Neutrophil (primary cell): ENCODE measurements around the gene RPSA.
"Not testable (repeated sequence)": the region's sequence is repeated elsewhere in the genome, so short reads cannot be mapped to it uniquely, and the experiment has no call there.

Experiments
- H3K27ac ChIP-seq: fragments of 200-600 bp; sonication (generic); 2 replicates; pipeline ENCODE4 v1.5.1; 2016; ENCODE audit warnings: mild to moderate bottlenecking, moderate library complexity
- H3K27me3 ChIP-seq: fragments of 200-600 bp; sonication (generic); 2 replicates; pipeline ENCODE4 v1.6.0; 2016; ENCODE audit warnings: mild to moderate bottlenecking
- H3K36me3 ChIP-seq: fragments of 200-600 bp; sonication (generic); 2 replicates; pipeline ENCODE4 v1.5.1; 2017
- H3K4me1 ChIP-seq, 2 experiments: fragments of 200-600 bp in 1 of 2; sonication (generic) in 1 of 2; 1 replicate in 1 of 2; 2 replicates in 1 of 2; pipeline versions ENCODE4 v1.5.1 to v1.6.1; 2013 to 2016; ENCODE audit warnings: low read depth in 1 of 2, low read length in 1 of 2, mild to moderate bottlenecking in 1 of 2, moderate library complexity in 1 of 2; ENCODE audit not compliant: control insufficient read depth in 1 of 2, insufficient read depth in 1 of 2
- H3K4me3 ChIP-seq, 2 experiments: fragments of 200-600 bp in 1 of 2; sonication (generic) in 1 of 2; 1 replicate in 1 of 2; 2 replicates in 1 of 2; pipeline ENCODE4 v1.5.1; 2013 to 2016; ENCODE audit warnings: low read depth in 1 of 2, low read length in 1 of 2, mild to moderate bottlenecking in 1 of 2, moderate library complexity in 1 of 2
- H3K9me3 ChIP-seq: fragments of 200-600 bp; sonication (generic); 2 replicates; pipeline ENCODE4 v1.5.1; 2016
- CTCF ChIP-seq: fragments of 200-600 bp; sonication (generic); IDR thresholded peaks from 2 replicates; pipeline ENCODE4 v1.5.1; 2016; ENCODE audit warnings: antibody characterized with exemption

RPSA gene

GRCh38 chr3:39454591-39455217 lies 48.2 kb downstream of the RPSA start:
- H3K4me1 ChIP-seq, result no peaks in the 10 kb centered on the region
- no peaks in the 10 kb centered on the region for H3K9me3 ChIP-seq
- H3K36me3 ChIP-seq, result no peaks in the 10 kb centered on the region
- H3K27ac ChIP-seq, result no peak overlapping the region
- TF ChIP-seq CTCF, result no peak
- no peaks in the 10 kb centered on the region for H3K27me3 ChIP-seq
- H3K4me3 ChIP-seq, result no peak overlapping the region

GRCh38 chr3:39456159-39456558 lies 49.6 kb downstream of the RPSA start:
- H3K36me3 ChIP-seq, result no peaks in the 10 kb centered on the region
- no peak overlapping the region for H3K4me3 ChIP-seq
- no peak for TF ChIP-seq CTCF
- H3K27me3 ChIP-seq, result no peaks in the 10 kb centered on the region
- H3K4me1 ChIP-seq, result no peaks in the 10 kb centered on the region
- no peak overlapping the region for H3K27ac ChIP-seq
- no peaks in the 10 kb centered on the region for H3K9me3 ChIP-seq

GRCh38 chr3:39457361-39457760 lies 50.8 kb downstream of the RPSA start:
- no peak for TF ChIP-seq CTCF
- no peaks in the 10 kb centered on the region for H3K27me3 ChIP-seq
- no peaks in the 10 kb centered on the region for H3K4me1 ChIP-seq
- no peak overlapping the region for H3K27ac ChIP-seq
- H3K9me3 ChIP-seq, result no peaks in the 10 kb centered on the region
- H3K4me3 ChIP-seq, result no peak overlapping the region
- H3K36me3 ChIP-seq, result no peaks in the 10 kb centered on the region

GRCh38 chr3:39458579-39458978 lies 52.1 kb downstream of the RPSA start:
- not testable (repeated sequence) for H3K36me3 ChIP-seq, H3K9me3 ChIP-seq, H3K27me3 ChIP-seq, H3K4me1 ChIP-seq, H3K4me3 ChIP-seq, H3K27ac ChIP-seq

GRCh38 chr3:39460677-39461076 lies 54.2 kb downstream of the RPSA start:
- no peak for TF ChIP-seq CTCF
- Histone ChIP-seq H3K4me3 (no peak overlapping the region), H3K36me3 (no peaks in the 10 kb centered on the region), H3K9me3 (no peaks in the 10 kb centered on the region), H3K4me1 (no peaks in the 10 kb centered on the region), H3K27ac (no peak overlapping the region), H3K27me3 (peaks cover 6% of the 10 kb centered on the region)
